ENCODE measurements around the gene ZNF804B. TPM values are rescaled to one million over a fixed set of nuclear protein-coding genes. Genes with fewer than 3 reads are reported as not detected.

Gene ZNF804B
- total and polyA plus RNA-seq, 2 of the 4 experiments (the other 2 are of a cell fraction), result not detected

DNA sequence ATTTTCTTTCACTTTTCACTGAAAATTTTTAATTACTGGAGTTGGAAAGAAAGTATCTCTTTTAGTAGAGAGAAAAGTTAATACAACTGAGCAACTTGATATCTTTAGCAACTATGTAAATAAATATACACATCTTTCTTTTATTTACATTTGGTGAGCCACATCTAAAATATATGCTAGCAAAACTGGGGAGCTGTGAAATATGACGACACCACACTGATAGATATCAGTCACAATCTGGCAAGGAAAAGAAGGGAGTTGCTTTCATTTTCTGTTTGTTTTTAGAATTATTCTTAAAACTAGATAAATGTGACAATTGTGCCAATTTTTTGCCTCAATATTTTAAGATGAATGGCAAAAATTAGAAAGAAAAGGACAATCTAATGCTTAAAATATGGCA, 2.7 kb upstream of the ZNF804B start:
- Histone ChIP-seq H2BK20ac (ENCODE audit: low read depth, low read length) (no peak overlapping the region), H3K27me3 (ENCODE audit: control insufficient read depth, insufficient read depth, low read length) (no peaks in the 10 kb centered on the region; the same call in 1 of the 2 replicates), H2AK5ac (ENCODE audit: low read depth, low read length) (no peak overlapping the region), H4K8ac (ENCODE audit: low read depth in 2 of 2, low read length in 2 of 2) (no peak overlapping the region), H3K36me3 (ENCODE audit: control insufficient read depth, insufficient read depth, low read length) (no peaks in the 10 kb centered on the region), H3K9ac (ENCODE audit: low read depth, low read length) (no peak overlapping the region), H3K4ac (ENCODE audit: low read depth, low read length) (no peak overlapping the region), H2AFZ (replicated peaks; ENCODE audit: low read length, poor library complexity) (no peak overlapping the region), H2BK15ac (ENCODE audit: low read depth, low read length) (no peak overlapping the region), H3K79me1 (ENCODE audit: low read depth in 1 of 2, low read length in 2 of 2) (no peaks in the 10 kb centered on the region), H3K14ac (replicated peaks; ENCODE audit: low read depth, low read length) (no peak overlapping the region), H3K56ac (ENCODE audit: extremely low read depth, insufficient read depth, low read length) (no peak overlapping the region), H3K9me3 (ENCODE audit: control insufficient read depth, insufficient read depth, low read length) (no peaks in the 10 kb centered on the region), H3K27ac (ENCODE audit: insufficient read depth, low read length) (no peak overlapping the region), H4K91ac (ENCODE audit: insufficient read depth, low read depth, low read length) (no peak overlapping the region), H4K5ac (ENCODE audit: low read depth, low read length) (no peak overlapping the region), H3K4me3 (ENCODE audit: insufficient read depth, low read depth, low read length) (no peak overlapping the region), H3K9me1 (ENCODE audit: insufficient read depth, low read length) (no peaks in the 10 kb centered on the region), H2BK120ac (ENCODE audit: low read depth, low read length) (no peak overlapping the region), H3K18ac (ENCODE audit: low read depth, low read length) (no peak overlapping the region), H3K4me1 (ENCODE audit: control insufficient read depth, insufficient read depth, low read length) (no peaks in the 10 kb centered on the region), H3K23ac (ENCODE audit: low read depth, low read length) (no peak overlapping the region), H3K4me2 (ENCODE audit: low read depth, low read length) (no peak overlapping the region), H2AK9ac (replicated peaks; ENCODE audit: low read depth, low read length, poor library complexity) (no peak overlapping the region), H2BK5ac (ENCODE audit: low read depth, low read length, poor library complexity, severe bottlenecking) (no peak overlapping the region), H4K20me1 (ENCODE audit: insufficient read depth, low read length) (no peaks in the 10 kb centered on the region)
- CTCF ChIA-PET, result interaction anchor here (0.8 kb wide), 1 partner anchor 505 kb away, joined by 3 read pairs; no protein-coding TSS in a partner anchor
- WGBS, 2 experiments (ENCODE audit: extremely low coverage in 2 of 2, insufficient read length in 1 of 2), result no CpG with 5 or more reads among the region's 1 CpG
- TF ChIP-seq SMC3 (IDR thresholded peaks at IDR 0.05; ENCODE audit: low read depth, low read length), result no peak
- no peak for TF ChIP-seq RAD21 (IDR thresholded peaks at IDR 0.05; ENCODE audit: low read length)
- TF ChIP-seq, protein P1, sequence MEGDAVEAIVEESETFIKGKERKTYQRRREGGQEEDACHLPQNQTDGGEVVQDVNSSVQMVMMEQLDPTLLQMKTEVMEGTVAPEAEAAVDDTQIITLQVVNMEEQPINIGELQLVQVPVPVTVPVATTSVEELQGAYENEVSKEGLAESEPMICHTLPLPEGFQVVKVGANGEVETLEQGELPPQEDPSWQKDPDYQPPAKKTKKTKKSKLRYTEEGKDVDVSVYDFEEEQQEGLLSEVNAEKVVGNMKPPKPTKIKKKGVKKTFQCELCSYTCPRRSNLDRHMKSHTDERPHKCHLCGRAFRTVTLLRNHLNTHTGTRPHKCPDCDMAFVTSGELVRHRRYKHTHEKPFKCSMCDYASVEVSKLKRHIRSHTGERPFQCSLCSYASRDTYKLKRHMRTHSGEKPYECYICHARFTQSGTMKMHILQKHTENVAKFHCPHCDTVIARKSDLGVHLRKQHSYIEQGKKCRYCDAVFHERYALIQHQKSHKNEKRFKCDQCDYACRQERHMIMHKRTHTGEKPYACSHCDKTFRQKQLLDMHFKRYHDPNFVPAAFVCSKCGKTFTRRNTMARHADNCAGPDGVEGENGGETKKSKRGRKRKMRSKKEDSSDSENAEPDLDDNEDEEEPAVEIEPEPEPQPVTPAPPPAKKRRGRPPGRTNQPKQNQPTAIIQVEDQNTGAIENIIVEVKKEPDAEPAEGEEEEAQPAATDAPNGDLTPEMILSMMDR (conservative IDR thresholded peaks at IDR 0.05; ENCODE audit: low read depth, low read length), result no peak
- no peak for TF ChIP-seq CEBPB (IDR thresholded peaks at IDR 0.05; ENCODE audit: low read depth, low read length)
- TF ChIP-seq, protein P2, sequence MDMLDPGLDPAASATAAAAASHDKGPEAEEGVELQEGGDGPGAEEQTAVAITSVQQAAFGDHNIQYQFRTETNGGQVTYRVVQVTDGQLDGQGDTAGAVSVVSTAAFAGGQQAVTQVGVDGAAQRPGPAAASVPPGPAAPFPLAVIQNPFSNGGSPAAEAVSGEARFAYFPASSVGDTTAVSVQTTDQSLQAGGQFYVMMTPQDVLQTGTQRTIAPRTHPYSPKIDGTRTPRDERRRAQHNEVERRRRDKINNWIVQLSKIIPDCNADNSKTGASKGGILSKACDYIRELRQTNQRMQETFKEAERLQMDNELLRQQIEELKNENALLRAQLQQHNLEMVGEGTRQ (IDR thresholded peaks at IDR 0.05; ENCODE audit: low read depth, low read length), result no peak
- no peak for TF ChIP-seq BHLHE40 (IDR thresholded peaks at IDR 0.05; ENCODE audit: low read depth, low read length)
- no peak for TF ChIP-seq FOS (IDR thresholded peaks at IDR 0.05; ENCODE audit: low read depth, low read length)
- TF ChIP-seq NFE2L2 (IDR thresholded peaks at IDR 0.05; ENCODE audit: low read depth, low read length), result no peak
- TF ChIP-seq, protein P3, sequence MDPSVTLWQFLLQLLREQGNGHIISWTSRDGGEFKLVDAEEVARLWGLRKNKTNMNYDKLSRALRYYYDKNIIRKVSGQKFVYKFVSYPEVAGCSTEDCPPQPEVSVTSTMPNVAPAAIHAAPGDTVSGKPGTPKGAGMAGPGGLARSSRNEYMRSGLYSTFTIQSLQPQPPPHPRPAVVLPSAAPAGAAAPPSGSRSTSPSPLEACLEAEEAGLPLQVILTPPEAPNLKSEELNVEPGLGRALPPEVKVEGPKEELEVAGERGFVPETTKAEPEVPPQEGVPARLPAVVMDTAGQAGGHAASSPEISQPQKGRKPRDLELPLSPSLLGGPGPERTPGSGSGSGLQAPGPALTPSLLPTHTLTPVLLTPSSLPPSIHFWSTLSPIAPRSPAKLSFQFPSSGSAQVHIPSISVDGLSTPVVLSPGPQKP (IDR thresholded peaks at IDR 0.05; ENCODE audit: borderline replicate concordance, low read depth, low read length), result no peak
- TF ChIP-seq MAFK (IDR thresholded peaks at IDR 0.05; ENCODE audit: low read depth, low read length), result no peak
- TF ChIP-seq CHD1 (IDR thresholded peaks at IDR 0.05; ENCODE audit: low read depth, low read length), result no peak
- TF ChIP-seq POLR2A (IDR thresholded peaks at IDR 0.05; ENCODE audit: low read depth, low read length), result no peak
- TF ChIP-seq RCOR1 (IDR thresholded peaks at IDR 0.05; ENCODE audit: insufficient replicate concordance, low read length), result no peak
- TF ChIP-seq RFX5 (IDR thresholded peaks at IDR 0.05; ENCODE audit: low read depth, low read length), result no peak
- TF ChIP-seq MAZ (IDR thresholded peaks at IDR 0.05; ENCODE audit: borderline replicate concordance, low read depth, low read length), result no peak
- no peak for TF ChIP-seq MXI1 (IDR thresholded peaks at IDR 0.05; ENCODE audit: borderline replicate concordance, low read depth, low read length)
- dilution Hi-C loops (cut with HindIII; ENCODE audit: low sequenced_read_pairs, unreplicated experiment) (no loop called here), in situ Hi-C loops (cut with MboI; ENCODE audit: low sequenced_read_pairs) (no loop called here), intact Hi-C loops (cut with micrococcal nuclease) (no loop called here)
- POLR2A ChIA-PET (ENCODE audit: unreplicated experiment), result no interaction called here
- ATAC-seq (ENCODE audit: low read depth), result no peak
- no TSS peak for BruUV-seq (replicated peaks)
- DNase-seq, result no peak
